ENCODE measurements around the gene AZIN2.

DNA sequence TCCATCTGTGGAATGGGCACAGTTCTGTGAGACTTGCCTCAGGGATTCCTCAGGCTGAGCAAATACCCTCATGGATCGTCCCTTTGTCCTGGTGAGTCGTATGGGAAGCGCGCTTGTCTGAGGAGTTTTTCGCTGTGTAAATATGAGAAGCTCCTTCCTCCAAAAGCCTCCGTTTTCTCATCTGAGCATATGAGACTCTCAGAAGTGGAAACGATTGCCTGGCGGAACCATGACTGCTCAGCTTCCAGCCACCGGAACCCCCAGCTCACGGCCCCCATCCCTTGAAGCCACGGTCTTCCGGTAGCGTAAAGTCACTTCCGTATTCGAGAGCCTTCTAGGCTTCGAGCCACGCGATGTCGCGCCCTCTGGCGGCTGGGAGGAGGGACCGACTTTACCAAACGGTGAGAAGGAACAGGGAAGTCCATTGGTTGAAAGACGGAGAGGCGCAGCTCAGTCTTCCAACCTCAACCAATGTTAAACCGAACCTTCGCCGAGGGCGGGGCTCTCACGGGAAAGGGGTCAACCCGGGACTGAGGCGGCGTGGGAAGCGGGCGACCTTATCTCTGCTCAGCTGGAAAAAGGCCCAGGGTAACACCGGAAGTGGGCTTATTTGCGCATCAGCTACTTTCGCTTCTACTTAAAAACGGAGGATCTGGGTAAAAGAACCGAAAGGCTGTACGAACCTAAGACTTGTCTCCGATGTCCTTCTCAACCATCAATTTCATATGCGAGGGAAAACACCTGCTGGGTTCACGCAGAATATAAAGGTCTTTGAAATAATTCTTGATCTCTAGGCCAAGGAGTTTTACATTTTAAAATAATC is 46.3 kb downstream of the AZIN2 start:
- TF ChIP-seq EZH2 (IDR thresholded peaks at IDR 0.05; ENCODE audit: low read depth), result no peak
- TF ChIP-seq, protein P1, sequence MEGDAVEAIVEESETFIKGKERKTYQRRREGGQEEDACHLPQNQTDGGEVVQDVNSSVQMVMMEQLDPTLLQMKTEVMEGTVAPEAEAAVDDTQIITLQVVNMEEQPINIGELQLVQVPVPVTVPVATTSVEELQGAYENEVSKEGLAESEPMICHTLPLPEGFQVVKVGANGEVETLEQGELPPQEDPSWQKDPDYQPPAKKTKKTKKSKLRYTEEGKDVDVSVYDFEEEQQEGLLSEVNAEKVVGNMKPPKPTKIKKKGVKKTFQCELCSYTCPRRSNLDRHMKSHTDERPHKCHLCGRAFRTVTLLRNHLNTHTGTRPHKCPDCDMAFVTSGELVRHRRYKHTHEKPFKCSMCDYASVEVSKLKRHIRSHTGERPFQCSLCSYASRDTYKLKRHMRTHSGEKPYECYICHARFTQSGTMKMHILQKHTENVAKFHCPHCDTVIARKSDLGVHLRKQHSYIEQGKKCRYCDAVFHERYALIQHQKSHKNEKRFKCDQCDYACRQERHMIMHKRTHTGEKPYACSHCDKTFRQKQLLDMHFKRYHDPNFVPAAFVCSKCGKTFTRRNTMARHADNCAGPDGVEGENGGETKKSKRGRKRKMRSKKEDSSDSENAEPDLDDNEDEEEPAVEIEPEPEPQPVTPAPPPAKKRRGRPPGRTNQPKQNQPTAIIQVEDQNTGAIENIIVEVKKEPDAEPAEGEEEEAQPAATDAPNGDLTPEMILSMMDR (conservative IDR thresholded peaks at IDR 0.05), result peak; percentile 88

Measured in PC-9 (cell line).